NT2/D1 (cell line): ENCODE data around the gene SKAP1.

ENCODE experiments used
- DNase-seq: peaks from one replicate; pipeline ENCODE4 v3.0.0-alpha.2; 2011; ENCODE audit warnings: low read depth, low spot score
- H3K27me3 ChIP-seq: 2 replicates; pipeline ENCODE4 v1.6.0; 2011; ENCODE audit warnings: mild to moderate bottlenecking; ENCODE audit not compliant: insufficient read length, insufficient read depth
- H3K36me3 ChIP-seq: 2 replicates; pipeline ENCODE4 v1.6.1; 2011; ENCODE audit warnings: mild to moderate bottlenecking, low read length, mixed read lengths; ENCODE audit not compliant: insufficient read depth, insufficient read length
- H3K4me1 ChIP-seq: 2 replicates; pipeline ENCODE4 v1.5.1; 2011; ENCODE audit not compliant: insufficient read depth, insufficient read length
- H3K4me3 ChIP-seq: 2 replicates; pipeline ENCODE4 v1.5.1; 2011; ENCODE audit warnings: low read depth; ENCODE audit not compliant: insufficient read length
- H3K9ac ChIP-seq: 2 replicates; pipeline ENCODE4 v1.6.0; 2011; ENCODE audit warnings: low read depth; ENCODE audit not compliant: insufficient read length
- H3K9me3 ChIP-seq: 2 replicates; pipeline ENCODE4 v1.5.1; 2011; ENCODE audit warnings: mild to moderate bottlenecking, low read length; ENCODE audit not compliant: insufficient read depth
- SUZ12 ChIP-seq: IDR thresholded peaks from 2 replicates; pipeline ENCODE4 v1.6.1; 2011; ENCODE audit not compliant: insufficient read length, insufficient read depth; ENCODE audit errors: extremely low read depth
- YY1 ChIP-seq: IDR thresholded peaks from 2 replicates; pipeline ENCODE4 v1.6.1; 2011; ENCODE audit not compliant: insufficient read length, insufficient read depth
- ZNF274 ChIP-seq: IDR thresholded peaks from 2 replicates; pipeline ENCODE4 v1.6.1; 2011; ENCODE audit warnings: mild to moderate bottlenecking, low read depth, low read length

Gene SKAP1

GRCh38 chr17:48388955-48389743, 40.9 kb downstream of the SKAP1 start:
- H3K4me3 ChIP-seq, result no peak overlapping the region
- H3K9me3 ChIP-seq, result no peaks in the 10 kb centered on the region
- no peak overlapping the region for H3K9ac ChIP-seq
- H3K27me3 ChIP-seq, result no peaks in the 10 kb centered on the region
- TF ChIP-seq ZNF274 (no peak), SUZ12 (no peak)
- H3K36me3 ChIP-seq, result no peaks in the 10 kb centered on the region
- DNase-seq, result no peak
- H3K4me1 ChIP-seq, result no peaks in the 10 kb centered on the region

GRCh38 chr17:48386826-48387225, 43.2 kb downstream of the SKAP1 start:
- no peaks in the 10 kb centered on the region for H3K27me3 ChIP-seq

GRCh38 chr17:48385319-48385718, 44.7 kb downstream of the SKAP1 start:
- Histone ChIP-seq H3K4me1 (no peaks in the 10 kb centered on the region), H3K9ac (no peak overlapping the region), H3K4me3 (no peak overlapping the region), H3K9me3 (no peaks in the 10 kb centered on the region), H3K27me3 (no peaks in the 10 kb centered on the region), H3K36me3 (no peaks in the 10 kb centered on the region)
- no peak for DNase-seq
- TF ChIP-seq YY1, result no peak

More at GRCh38 chr17:48386826-48387225, 43.2 kb downstream of the SKAP1 start:
- TF ChIP-seq ZNF274 (no peak), YY1 (no peak), SUZ12 (no peak)
- no peak overlapping the region for H3K4me3 ChIP-seq
- no peak for DNase-seq
- no peaks in the 10 kb centered on the region for H3K36me3 ChIP-seq
- no peak overlapping the region for H3K9ac ChIP-seq
- no peaks in the 10 kb centered on the region for H3K9me3 ChIP-seq
- no peaks in the 10 kb centered on the region for H3K4me1 ChIP-seq

- Histone ChIP-seq H3K4me1 (no peaks in the 10 kb centered on the region), H3K4me3 (no peak overlapping the region), H3K9me3 (no peaks in the 10 kb centered on the region), H3K27me3 (no peaks in the 10 kb centered on the region), H3K9ac (no peak overlapping the region), H3K36me3 (no peaks in the 10 kb centered on the region)
- no peak for DNase-seq
- TF ChIP-seq SUZ12 (no peak), YY1 (no peak), ZNF274 (no peak)
Measured at GRCh38 chr17:48384164-48384563, 45.9 kb downstream of the SKAP1 start.

GRCh38 chr17:48382989-48383388, 47.0 kb downstream of the SKAP1 start:
- Histone ChIP-seq H3K36me3 (no peaks in the 10 kb centered on the region), H3K27me3 (peaks cover 8% of the 10 kb centered on the region), H3K4me3 (no peak overlapping the region), H3K9me3 (no peaks in the 10 kb centered on the region), H3K4me1 (no peaks in the 10 kb centered on the region), H3K9ac (no peak overlapping the region)
- TF ChIP-seq ZNF274, result no peak
- TF ChIP-seq SUZ12, result no peak
- no peak for DNase-seq

GRCh38 chr17:48378708-48379392, 51.2 kb downstream of the SKAP1 start:
- H3K4me3 ChIP-seq, result no peak overlapping the region
- no peaks in the 10 kb centered on the region for H3K36me3 ChIP-seq
- TF ChIP-seq ZNF274, result no peak
- no peaks in the 10 kb centered on the region for H3K4me1 ChIP-seq
- DNase-seq, result no peak
- H3K27me3 ChIP-seq, result peaks cover 9% of the 10 kb centered on the region
- H3K9ac ChIP-seq, result no peak overlapping the region
- H3K9me3 ChIP-seq, result peaks cover 6% of the 10 kb centered on the region; the same call in 1 of the 2 replicates

- no peak overlapping the region for H3K4me3 ChIP-seq
- TF ChIP-seq SUZ12 (no peak), YY1 (no peak), ZNF274 (no peak)
- no peak for DNase-seq
- no peaks in the 10 kb centered on the region for H3K4me1 ChIP-seq
- no peaks in the 10 kb centered on the region for H3K36me3 ChIP-seq
- no peak overlapping the region for H3K9ac ChIP-seq
- peaks cover 6% of the 10 kb centered on the region; the same call in 1 of the 2 replicates for H3K9me3 ChIP-seq
- peaks cover 9% of the 10 kb centered on the region for H3K27me3 ChIP-seq
Measured at GRCh38 chr17:48378238-48378637, 51.8 kb downstream of the SKAP1 start.
